ENCODE data around the gene GABBR2. TPM values are rescaled to one million over a fixed set of nuclear protein-coding genes. Genes with fewer than 3 reads are reported as not detected.
A peak's percentile ranks its signal among the peaks of the same experiment; 100 is the strongest.

The GABBR2 gene
- total RNA-seq, 1 donor from 2014 or later: 0.24 TPM

GRCh38 chr9:98438666-98439065 lies 270.1 kb downstream of the GABBR2 start:
- DNase-seq (no peak), ATAC-seq (no peak)
- Histone ChIP-seq H3K4me3 (no peak overlapping the region), H3K4me1 (no peaks in the 10 kb centered on the region), H3K27me3 (ENCODE audit: low read depth) (no peaks in the 10 kb centered on the region), H3K27ac (no peak overlapping the region), H3K36me3 (no peaks in the 10 kb centered on the region), H3K9me3 (no peaks in the 10 kb centered on the region)
- intact Hi-C loops (cut with DNase I): no loop called here
- TF ChIP-seq, protein P1, sequence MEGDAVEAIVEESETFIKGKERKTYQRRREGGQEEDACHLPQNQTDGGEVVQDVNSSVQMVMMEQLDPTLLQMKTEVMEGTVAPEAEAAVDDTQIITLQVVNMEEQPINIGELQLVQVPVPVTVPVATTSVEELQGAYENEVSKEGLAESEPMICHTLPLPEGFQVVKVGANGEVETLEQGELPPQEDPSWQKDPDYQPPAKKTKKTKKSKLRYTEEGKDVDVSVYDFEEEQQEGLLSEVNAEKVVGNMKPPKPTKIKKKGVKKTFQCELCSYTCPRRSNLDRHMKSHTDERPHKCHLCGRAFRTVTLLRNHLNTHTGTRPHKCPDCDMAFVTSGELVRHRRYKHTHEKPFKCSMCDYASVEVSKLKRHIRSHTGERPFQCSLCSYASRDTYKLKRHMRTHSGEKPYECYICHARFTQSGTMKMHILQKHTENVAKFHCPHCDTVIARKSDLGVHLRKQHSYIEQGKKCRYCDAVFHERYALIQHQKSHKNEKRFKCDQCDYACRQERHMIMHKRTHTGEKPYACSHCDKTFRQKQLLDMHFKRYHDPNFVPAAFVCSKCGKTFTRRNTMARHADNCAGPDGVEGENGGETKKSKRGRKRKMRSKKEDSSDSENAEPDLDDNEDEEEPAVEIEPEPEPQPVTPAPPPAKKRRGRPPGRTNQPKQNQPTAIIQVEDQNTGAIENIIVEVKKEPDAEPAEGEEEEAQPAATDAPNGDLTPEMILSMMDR (IDR thresholded peaks at IDR 0.05): no peak

DNA sequence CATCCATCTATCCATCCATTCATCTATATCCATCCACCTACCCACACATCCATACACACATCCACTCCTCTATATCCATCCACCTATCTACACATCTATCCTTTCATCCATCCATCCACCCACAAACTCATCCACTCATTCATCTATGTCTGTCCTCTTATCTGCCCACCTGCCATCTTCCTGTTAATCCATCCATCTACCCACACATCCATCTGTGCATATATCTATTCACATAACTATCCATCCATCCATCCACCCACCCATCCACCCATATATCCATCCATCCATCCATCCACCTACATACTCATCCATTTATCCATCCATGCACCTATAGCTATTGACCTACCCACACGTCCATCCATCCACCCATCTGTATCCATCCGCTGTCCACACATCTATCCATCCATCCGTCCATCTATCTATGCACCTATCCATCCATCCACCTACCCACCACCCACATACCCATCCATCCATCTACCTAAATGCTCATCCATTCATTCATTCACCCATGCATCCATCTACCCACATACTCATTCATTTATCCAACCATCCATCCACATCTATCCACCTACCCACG lies 271.2 kb downstream of the GABBR2 start:
- intact Hi-C loops (cut with DNase I): no loop called here
- TF ChIP-seq, protein P1 (IDR thresholded peaks at IDR 0.05): no peak
- no peak for ATAC-seq

GRCh38 chr9:98432960-98433359 lies 275.8 kb downstream of the GABBR2 start:
- Histone ChIP-seq H3K4me3 (no peak overlapping the region), H3K27ac (no peak overlapping the region), H3K27me3 (ENCODE audit: low read depth) (no peaks in the 10 kb centered on the region), H3K36me3 (no peaks in the 10 kb centered on the region), H3K4me1 (peaks cover 18% of the 10 kb centered on the region), H3K9me3 (no peaks in the 10 kb centered on the region)
- intact Hi-C loops (cut with DNase I): no loop called here
- no peak for DNase-seq
- ATAC-seq: no peak
- TF ChIP-seq, protein P1 (IDR thresholded peaks at IDR 0.05): no peak

More for the DNA sequence above, 271.2 kb downstream of the GABBR2 start:
- H3K27ac ChIP-seq: no peak overlapping the region
- no peaks in the 10 kb centered on the region for H3K4me1 ChIP-seq
- H3K9me3 ChIP-seq: no peaks in the 10 kb centered on the region
- DNase-seq: no peak
- no peaks in the 10 kb centered on the region for H3K27me3 ChIP-seq (ENCODE audit: low read depth)
- H3K4me3 ChIP-seq: no peak overlapping the region
- no peaks in the 10 kb centered on the region for H3K36me3 ChIP-seq

GRCh38 chr9:98432134-98432533 lies 276.6 kb downstream of the GABBR2 start:
- Histone ChIP-seq H3K9me3 (no peaks in the 10 kb centered on the region), H3K27ac (no peak overlapping the region), H3K4me3 (no peak overlapping the region), H3K27me3 (ENCODE audit: low read depth) (no peaks in the 10 kb centered on the region), H3K36me3 (no peaks in the 10 kb centered on the region), H3K4me1 (peaks cover 18% of the 10 kb centered on the region)
- intact Hi-C loops (cut with DNase I): no loop called here
- DNase-seq (no peak), ATAC-seq (no peak)
- TF ChIP-seq, protein P1 (IDR thresholded peaks at IDR 0.05): no peak

DNA sequence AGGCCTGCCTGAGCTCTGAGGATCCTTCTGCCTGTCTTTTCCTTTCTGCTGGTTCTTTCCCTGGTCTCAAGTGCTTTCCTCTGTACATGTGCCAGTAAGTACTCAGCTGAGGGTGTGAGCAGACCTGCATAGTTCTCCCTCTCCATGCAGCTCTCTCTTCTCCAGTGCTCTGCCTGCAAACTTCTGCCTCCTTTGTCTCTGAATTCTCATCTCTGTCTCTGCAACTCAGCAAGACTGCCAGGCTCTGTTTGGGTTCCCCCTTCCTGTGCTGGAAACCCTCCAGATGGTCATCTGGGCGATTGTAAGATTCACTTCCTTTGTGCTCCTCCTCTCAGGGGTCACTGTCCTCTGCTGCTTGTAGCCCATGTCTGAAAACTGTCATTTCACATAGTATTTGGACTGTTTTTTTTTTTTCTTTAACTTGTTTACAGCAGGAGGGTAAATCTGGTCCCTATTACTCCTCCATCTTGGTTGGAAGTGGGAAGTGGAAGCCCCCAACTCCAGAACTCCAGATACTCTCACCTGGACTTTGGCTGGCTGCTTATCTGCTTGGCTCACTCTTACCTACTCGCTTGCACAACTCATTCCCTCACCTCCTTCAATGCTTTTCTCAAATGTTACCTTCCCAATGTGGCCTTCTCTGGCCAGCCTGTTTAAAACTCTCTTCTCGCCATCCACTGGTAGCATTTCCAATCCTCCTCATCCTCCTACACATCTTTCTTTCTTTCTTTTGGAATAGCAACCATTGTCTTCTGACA lies 278.0 kb downstream of the GABBR2 start:
- peaks cover 18% of the 10 kb centered on the region for H3K4me1 ChIP-seq
- intact Hi-C loops (cut with DNase I): no loop called here
- no peak overlapping the region for H3K4me3 ChIP-seq
- no peak overlapping the region for H3K27ac ChIP-seq
- DNase-seq (no peak), ATAC-seq (peak; percentile 84 to 93)
- TF ChIP-seq, protein P1 (IDR thresholded peaks at IDR 0.05): no peak
- H3K36me3 ChIP-seq: no peaks in the 10 kb centered on the region
- no peaks in the 10 kb centered on the region for H3K9me3 ChIP-seq
- no peaks in the 10 kb centered on the region for H3K27me3 ChIP-seq (ENCODE audit: low read depth)

Data from lower lobe of right lung (tissue), 2 donors.